ENCODE data around the gene SEMA6B.

SEMA6B gene

DNA sequence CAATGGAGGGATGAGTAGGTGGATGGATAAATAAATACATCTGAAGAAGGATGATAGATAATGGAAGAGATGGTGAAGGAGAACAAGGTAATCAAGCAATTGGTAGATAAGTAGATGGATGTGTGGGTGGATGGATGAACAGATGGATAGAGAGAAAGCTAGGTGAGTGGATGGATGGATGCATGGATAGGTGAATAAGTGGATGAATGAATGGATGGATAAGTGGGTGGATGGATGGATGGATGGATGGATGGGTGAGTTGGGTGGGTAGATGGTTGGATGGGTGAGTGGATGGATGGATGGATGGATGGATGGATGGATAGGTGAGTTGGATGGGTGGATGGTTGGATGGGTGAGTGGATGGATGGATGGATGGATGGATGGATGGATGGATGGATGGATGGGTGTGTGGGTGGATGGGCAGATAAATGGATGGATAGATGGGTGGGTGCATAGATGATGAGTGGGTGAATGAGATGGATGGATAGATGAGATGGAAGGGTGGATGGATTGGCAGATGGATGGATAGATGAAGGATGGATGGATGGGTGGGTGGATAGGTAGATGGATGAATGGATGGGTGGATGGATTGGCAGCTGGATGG lies 6.3 kb downstream of the SEMA6B start:
- no peak overlapping the region for H3K27ac ChIP-seq (ENCODE audit: low read length, poor library complexity, severe bottlenecking)
- H4K91ac ChIP-seq (ENCODE audit: low read length) = no peak overlapping the region
- H2AK5ac ChIP-seq (ENCODE audit: low read length, severe bottlenecking) = no peak overlapping the region
- no peak for DNase-seq
- H3K9ac ChIP-seq (ENCODE audit: low read length) = no peak overlapping the region
- H3K9me3 ChIP-seq (ENCODE audit: control insufficient read depth, low read length) = no peaks in the 10 kb centered on the region
- H4K8ac ChIP-seq (ENCODE audit: low read length) = no peak overlapping the region
- no peak overlapping the region for H3K4me2 ChIP-seq (ENCODE audit: low read length, poor library complexity, severe bottlenecking)
- no peak overlapping the region for H3K14ac ChIP-seq (ENCODE audit: low read length in 2 of 2)
- no peak overlapping the region for H3K18ac ChIP-seq (ENCODE audit: low read depth in 1 of 2, low read length in 2 of 2)
- peaks cover 3% of the 10 kb centered on the region for H3K4me1 ChIP-seq (ENCODE audit: control insufficient read depth, insufficient read depth, low read depth, low read length)
- H2BK120ac ChIP-seq (ENCODE audit: low read depth, low read length) = no peak overlapping the region
- no peak overlapping the region for H3K4ac ChIP-seq (ENCODE audit: low read depth in 1 of 2, low read length in 2 of 2)
- H2BK5ac ChIP-seq (ENCODE audit: low read depth, low read length, poor library complexity, severe bottlenecking) = no peak overlapping the region
- no peak overlapping the region for H3K23ac ChIP-seq (ENCODE audit: low read length in 2 of 2)
- H3K27me3 ChIP-seq (ENCODE audit: control insufficient read depth in 1 of 2, insufficient read depth in 1 of 2, low read length in 2 of 2) = peaks cover 0 to 42% of the 10 kb centered on the region in 2 experiments
- no peaks in the 10 kb centered on the region for H3K79me1 ChIP-seq (replicated peaks; ENCODE audit: low read length, poor library complexity, severe bottlenecking)
- peaks cover 0 to 28% of the 10 kb centered on the region in 2 experiments for H3K36me3 ChIP-seq (ENCODE audit: control insufficient read depth in 1 of 2, insufficient read depth in 2 of 2, low read depth in 1 of 2, low read length in 2 of 2)
- H2BK12ac ChIP-seq (ENCODE audit: low read length in 2 of 2) = no peak overlapping the region
- no peak overlapping the region for H2BK15ac ChIP-seq (ENCODE audit: low read depth, poor library complexity, severe bottlenecking)
- H3K4me3 ChIP-seq (ENCODE audit: insufficient read depth in 1 of 2, low read depth in 1 of 2, low read length in 2 of 2) = no peak overlapping the region
- no peak overlapping the region for H2AFZ ChIP-seq (ENCODE audit: low read depth, low read length)

DNA sequence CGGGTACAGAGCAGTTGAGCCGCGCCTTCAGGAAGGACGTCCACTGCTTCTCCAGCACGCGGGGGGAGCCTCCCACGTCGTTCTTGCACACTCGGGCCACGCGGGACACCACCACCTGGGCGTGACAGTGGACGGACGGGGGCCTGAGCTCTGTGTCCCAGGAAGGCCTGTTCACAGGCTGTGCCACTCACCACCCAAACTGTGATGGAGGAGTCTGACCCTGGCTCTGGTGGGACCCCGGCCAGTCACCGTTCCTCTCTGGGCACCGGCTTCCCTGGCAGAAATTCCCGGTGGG lies 7.0 kb downstream of the SEMA6B start:
- no peak overlapping the region for H2BK12ac ChIP-seq (ENCODE audit: low read length in 2 of 2)
- H3K4ac ChIP-seq (ENCODE audit: low read depth in 1 of 2, low read length in 2 of 2) = no peak overlapping the region
- peaks cover 3% of the 10 kb centered on the region for H3K4me1 ChIP-seq (ENCODE audit: control insufficient read depth, insufficient read depth, low read depth, low read length)
- no peaks in the 10 kb centered on the region for H3K79me1 ChIP-seq (replicated peaks; ENCODE audit: low read length, poor library complexity, severe bottlenecking)
- WGBS = 93% methylated on average over 18 of the region's 18 CpGs
- H2BK15ac ChIP-seq (ENCODE audit: low read depth, poor library complexity, severe bottlenecking) = no peak overlapping the region
- no peak overlapping the region for H2BK120ac ChIP-seq (ENCODE audit: low read depth, low read length)
- no peak overlapping the region for H2AK5ac ChIP-seq (ENCODE audit: low read length, severe bottlenecking)
- no peak overlapping the region for H4K8ac ChIP-seq (ENCODE audit: low read length)
- no peak overlapping the region for H3K27ac ChIP-seq (ENCODE audit: low read length, poor library complexity, severe bottlenecking)
- no peak overlapping the region for H3K14ac ChIP-seq (ENCODE audit: low read length in 2 of 2)
- no peak overlapping the region for H2BK5ac ChIP-seq (ENCODE audit: low read depth, low read length, poor library complexity, severe bottlenecking)
- no peak overlapping the region for H3K4me3 ChIP-seq (ENCODE audit: insufficient read depth in 1 of 2, low read depth in 1 of 2, low read length in 2 of 2)
- no peaks in the 10 kb centered on the region for H3K9me3 ChIP-seq (ENCODE audit: control insufficient read depth, low read length)
- H3K36me3 ChIP-seq (ENCODE audit: control insufficient read depth in 1 of 2, insufficient read depth in 2 of 2, low read depth in 1 of 2, low read length in 2 of 2) = peaks cover 0 to 32% of the 10 kb centered on the region in 2 experiments
- H3K4me2 ChIP-seq (ENCODE audit: low read length, poor library complexity, severe bottlenecking) = no peak overlapping the region
- no peak overlapping the region for H3K23ac ChIP-seq (ENCODE audit: low read length in 2 of 2)
- peaks cover 0 to 42% of the 10 kb centered on the region in 2 experiments for H3K27me3 ChIP-seq (ENCODE audit: control insufficient read depth in 1 of 2, insufficient read depth in 1 of 2, low read length in 2 of 2)
- DNase-seq = no peak
- H3K9ac ChIP-seq (ENCODE audit: low read length) = no peak overlapping the region
- no peak overlapping the region for H3K18ac ChIP-seq (ENCODE audit: low read depth in 1 of 2, low read length in 2 of 2)
- no peak overlapping the region for H4K91ac ChIP-seq (ENCODE audit: low read length)
- no peak overlapping the region for H2AFZ ChIP-seq (ENCODE audit: low read depth, low read length)

DNA sequence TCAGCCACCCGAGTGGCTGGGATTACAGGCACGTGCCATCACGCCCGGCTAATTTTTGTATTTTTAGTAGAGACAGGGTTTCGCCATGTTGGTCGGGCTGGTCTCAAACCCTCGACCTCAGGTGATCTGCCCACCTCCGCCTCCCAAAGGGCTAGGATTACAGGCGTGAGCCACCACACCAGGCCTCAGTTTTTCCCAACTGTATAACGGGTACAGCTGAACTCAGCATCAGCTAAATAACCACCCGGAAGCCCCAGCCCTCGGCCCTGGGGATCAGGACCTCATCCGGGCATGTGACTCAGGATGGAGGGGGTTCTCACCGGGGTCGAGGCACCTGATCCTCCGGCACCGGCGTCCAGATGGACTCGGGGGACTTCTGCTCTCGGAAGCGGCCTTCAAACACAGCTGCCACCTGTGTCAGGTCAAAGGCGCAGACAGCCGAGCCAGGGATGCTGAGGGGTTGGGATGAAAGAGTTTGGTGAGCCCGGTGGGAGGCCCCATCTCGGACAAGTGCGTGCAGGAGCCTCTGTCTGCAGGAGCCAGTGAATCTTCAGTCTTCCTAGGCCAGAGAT lies 8.9 kb downstream of the SEMA6B start:
- Histone ChIP-seq H3K4me1 (ENCODE audit: control insufficient read depth, insufficient read depth, low read depth, low read length) (peaks cover 2% of the 10 kb centered on the region), H3K18ac (ENCODE audit: low read depth in 1 of 2, low read length in 2 of 2) (no peak overlapping the region), H3K36me3 (ENCODE audit: control insufficient read depth in 1 of 2, insufficient read depth in 2 of 2, low read depth in 1 of 2, low read length in 2 of 2) (peaks cover 0 to 27% of the 10 kb centered on the region in 2 experiments), H3K23ac (ENCODE audit: low read length in 2 of 2) (no peak overlapping the region), H3K9me3 (ENCODE audit: control insufficient read depth, low read length) (no peaks in the 10 kb centered on the region), H3K4ac (ENCODE audit: low read depth in 1 of 2, low read length in 2 of 2) (no peak overlapping the region), H2AFZ (ENCODE audit: low read depth, low read length) (no peak overlapping the region), H3K27ac (ENCODE audit: low read length, poor library complexity, severe bottlenecking) (no peak overlapping the region), H4K8ac (ENCODE audit: low read length) (no peak overlapping the region), H2BK15ac (ENCODE audit: low read depth, poor library complexity, severe bottlenecking) (no peak overlapping the region), H3K79me1 (replicated peaks; ENCODE audit: low read length, poor library complexity, severe bottlenecking) (no peaks in the 10 kb centered on the region), H2BK120ac (ENCODE audit: low read depth, low read length) (no peak overlapping the region), H4K91ac (ENCODE audit: low read length) (no peak overlapping the region), H2AK5ac (ENCODE audit: low read length, severe bottlenecking) (no peak overlapping the region), H3K27me3 (ENCODE audit: control insufficient read depth in 1 of 2, insufficient read depth in 1 of 2, low read length in 2 of 2) (peaks cover 0 to 44% of the 10 kb centered on the region in 2 experiments), H2BK12ac (ENCODE audit: low read length in 2 of 2) (no peak overlapping the region), H3K9ac (ENCODE audit: low read length) (no peak overlapping the region), H2BK5ac (ENCODE audit: low read depth, low read length, poor library complexity, severe bottlenecking) (no peak overlapping the region), H3K4me3 (ENCODE audit: insufficient read depth in 1 of 2, low read depth in 1 of 2, low read length in 2 of 2) (no peak overlapping the region), H3K14ac (ENCODE audit: low read length in 2 of 2) (no peak overlapping the region), H3K4me2 (ENCODE audit: low read length, poor library complexity, severe bottlenecking) (no peak overlapping the region)
- 90% methylated on average over 26 of the region's 26 CpGs for WGBS
- DNase-seq = no peak

DNA sequence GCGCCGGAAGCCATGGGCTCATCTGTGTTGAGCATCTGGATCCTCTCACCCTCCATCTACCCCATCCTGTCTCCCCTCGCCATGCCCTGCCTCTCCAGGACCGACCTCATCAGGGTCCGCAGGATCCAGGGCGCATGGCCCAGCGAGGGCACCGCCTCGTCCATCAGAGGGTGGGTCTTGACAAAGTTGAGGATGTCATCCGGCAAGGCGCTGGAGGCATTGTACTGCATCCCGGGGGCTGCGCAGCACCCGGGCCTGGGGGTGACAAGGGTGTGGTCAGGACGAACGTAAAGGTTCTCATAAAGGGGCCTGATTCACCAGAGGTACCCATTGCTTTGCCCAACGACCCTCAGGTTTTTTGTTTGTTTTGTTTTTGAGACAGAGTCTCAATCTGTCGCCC lies 9.5 kb downstream of the SEMA6B start:
- H3K23ac ChIP-seq (ENCODE audit: low read length in 2 of 2) = no peak overlapping the region
- no peaks in the 10 kb centered on the region for H3K9me3 ChIP-seq (ENCODE audit: control insufficient read depth, low read length)
- no peak overlapping the region for H2AK5ac ChIP-seq (ENCODE audit: low read length, severe bottlenecking)
- no peak overlapping the region for H2BK15ac ChIP-seq (ENCODE audit: low read depth, poor library complexity, severe bottlenecking)
- no peak overlapping the region for H3K4me3 ChIP-seq (ENCODE audit: insufficient read depth in 1 of 2, low read depth in 1 of 2, low read length in 2 of 2)
- 95% methylated on average over 18 of the region's 18 CpGs for WGBS
- no peak overlapping the region for H4K8ac ChIP-seq (ENCODE audit: low read length)
- no peak overlapping the region for H3K4me2 ChIP-seq (ENCODE audit: low read length, poor library complexity, severe bottlenecking)
- no peak for DNase-seq
- no peak overlapping the region for H2BK12ac ChIP-seq (ENCODE audit: low read length in 2 of 2)
- H3K27me3 ChIP-seq (ENCODE audit: control insufficient read depth in 1 of 2, insufficient read depth in 1 of 2, low read length in 2 of 2) = peaks cover 0 to 39% of the 10 kb centered on the region in 2 experiments
- H2BK120ac ChIP-seq (ENCODE audit: low read depth, low read length) = no peak overlapping the region
- no peak overlapping the region for H2BK5ac ChIP-seq (ENCODE audit: low read depth, low read length, poor library complexity, severe bottlenecking)
- H3K27ac ChIP-seq (ENCODE audit: low read length, poor library complexity, severe bottlenecking) = no peak overlapping the region
- no peak overlapping the region for H4K91ac ChIP-seq (ENCODE audit: low read length)
- H3K14ac ChIP-seq (ENCODE audit: low read length in 2 of 2) = no peak overlapping the region
- no peaks in the 10 kb centered on the region for H3K79me1 ChIP-seq (replicated peaks; ENCODE audit: low read length, poor library complexity, severe bottlenecking)
- no peak overlapping the region for H3K4ac ChIP-seq (ENCODE audit: low read depth in 1 of 2, low read length in 2 of 2)
- H2AFZ ChIP-seq (ENCODE audit: low read depth, low read length) = no peak overlapping the region
- no peak overlapping the region for H3K9ac ChIP-seq (ENCODE audit: low read length)
- H3K36me3 ChIP-seq (ENCODE audit: control insufficient read depth in 1 of 2, insufficient read depth in 2 of 2, low read depth in 1 of 2, low read length in 2 of 2) = peaks cover 0 to 23% of the 10 kb centered on the region in 2 experiments
- no peak overlapping the region for H3K18ac ChIP-seq (ENCODE audit: low read depth in 1 of 2, low read length in 2 of 2)
- H3K4me1 ChIP-seq (ENCODE audit: control insufficient read depth, insufficient read depth, low read depth, low read length) = peaks cover 2% of the 10 kb centered on the region
